Inflammatory macrophage (primary cell): ENCODE results near the gene BBOX1.
"Not testable (repeated sequence)": the region's sequence is repeated elsewhere in the genome, so short reads cannot be mapped to it uniquely, and the experiment has no call there.

Experiments
- DNase-seq, 2 donors: peaks; one replicate each; pipeline ENCODE4 v3.0.0-alpha.2; 2020 to 2022

The BBOX1 gene

DNA sequence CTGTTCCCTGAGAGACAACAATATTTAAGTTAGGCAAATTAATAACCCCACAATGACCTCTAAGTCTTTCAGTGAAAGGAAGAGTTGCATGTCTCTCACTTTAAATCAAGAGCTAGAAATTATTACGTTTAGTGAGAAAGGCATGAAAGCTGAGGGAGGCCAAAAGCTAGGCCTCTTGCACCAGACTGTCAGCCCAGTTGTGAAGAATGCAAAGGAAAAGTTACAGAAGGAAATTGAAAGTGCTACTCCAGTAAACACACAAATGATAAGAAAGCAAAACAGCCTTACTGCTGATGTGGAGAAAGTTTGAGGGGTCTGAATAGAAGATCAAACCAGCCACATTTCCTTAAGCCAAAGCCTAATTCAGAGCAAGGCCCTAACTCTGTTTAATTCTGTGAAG is 45.0 kb downstream of the BBOX1 start:
- DNase-seq: no peak

DNA sequence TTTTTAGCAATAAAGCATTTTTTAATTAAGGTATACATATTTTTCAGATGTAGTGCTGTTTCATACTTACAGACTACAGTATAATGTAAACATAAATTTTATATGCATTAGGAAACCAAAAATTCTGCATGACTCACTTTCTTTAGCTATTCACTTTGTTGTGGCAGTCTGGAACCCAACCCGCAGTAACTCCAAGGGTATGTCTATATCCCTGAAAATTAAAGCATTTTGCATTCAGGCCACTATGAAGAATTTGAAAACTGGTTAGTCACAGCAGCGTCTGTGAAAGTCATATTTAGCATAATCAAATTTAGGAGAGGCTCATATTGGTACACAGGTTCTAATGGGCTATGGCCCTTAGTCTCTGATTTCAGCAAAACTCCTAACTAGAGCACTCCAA is 46.8 kb downstream of the BBOX1 start:
- DNase-seq: no peak

DNA sequence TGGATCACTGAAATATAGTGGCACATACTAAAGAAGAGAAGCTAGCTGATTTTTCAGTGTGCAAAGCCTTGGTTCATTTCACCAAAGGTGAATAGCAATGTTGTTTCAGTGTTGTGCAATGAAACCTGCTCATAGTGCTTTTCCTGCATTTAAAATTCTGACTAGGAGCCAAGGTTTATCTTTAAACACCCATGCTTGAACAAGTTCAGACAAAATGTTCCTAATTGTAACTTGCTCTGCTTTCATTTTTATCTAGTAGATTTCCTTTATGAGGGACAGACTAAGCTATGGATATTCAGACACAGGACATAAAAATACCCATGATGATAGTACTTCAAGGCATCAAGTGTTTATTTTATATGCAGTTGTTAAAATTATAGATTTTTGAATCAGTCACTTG is 47.7 kb downstream of the BBOX1 start:
- no peak for DNase-seq

DNA sequence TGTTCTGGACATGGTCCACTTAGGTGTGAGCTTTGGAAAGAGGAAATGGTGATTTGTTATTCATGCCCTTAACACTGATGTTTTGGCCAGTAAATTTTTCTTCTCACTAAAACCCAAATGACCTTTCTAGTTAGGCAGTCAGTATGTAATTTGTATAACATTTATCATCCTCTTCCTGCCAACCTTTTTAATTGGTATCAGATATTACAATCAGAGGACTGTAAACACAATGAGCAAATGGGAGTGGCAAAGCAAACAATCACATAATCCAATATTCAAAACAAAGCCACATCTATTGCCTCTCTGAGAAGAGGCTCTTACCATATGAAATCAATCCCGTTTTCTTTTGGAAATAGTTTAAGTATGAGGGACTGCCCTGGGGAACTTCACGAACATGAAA is 49.1 kb downstream of the BBOX1 start:
- DNase-seq: no peak

DNA sequence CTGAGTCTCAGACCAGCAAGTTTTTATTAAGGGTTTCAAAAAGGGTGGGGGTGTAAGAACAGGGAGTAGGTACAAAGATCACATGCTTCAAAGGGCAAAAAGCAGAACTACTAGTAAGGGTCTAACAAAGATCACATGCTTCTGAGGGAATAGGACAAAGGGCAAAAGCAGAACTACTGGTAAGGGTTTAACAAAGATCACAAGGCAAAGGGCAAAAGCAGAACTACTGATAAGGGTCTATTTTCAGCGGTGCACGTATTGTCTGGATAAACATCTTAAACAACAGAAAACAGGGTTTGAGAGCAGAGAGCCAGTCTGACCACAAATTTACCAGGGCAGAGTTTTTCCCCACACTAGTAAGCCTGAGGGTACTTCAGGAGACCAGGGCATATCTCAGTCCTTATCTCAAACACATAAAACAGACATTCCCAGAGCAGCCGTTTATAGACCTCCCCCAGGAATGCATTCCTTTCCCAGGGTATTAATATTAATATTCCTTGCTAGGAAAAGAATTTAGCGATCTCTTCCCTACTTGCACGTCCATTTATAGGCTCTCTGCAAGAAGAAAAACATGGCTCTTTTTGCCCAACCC is 49.8 kb downstream of the BBOX1 start:
- DNase-seq: not testable (repeated sequence)

DNA sequence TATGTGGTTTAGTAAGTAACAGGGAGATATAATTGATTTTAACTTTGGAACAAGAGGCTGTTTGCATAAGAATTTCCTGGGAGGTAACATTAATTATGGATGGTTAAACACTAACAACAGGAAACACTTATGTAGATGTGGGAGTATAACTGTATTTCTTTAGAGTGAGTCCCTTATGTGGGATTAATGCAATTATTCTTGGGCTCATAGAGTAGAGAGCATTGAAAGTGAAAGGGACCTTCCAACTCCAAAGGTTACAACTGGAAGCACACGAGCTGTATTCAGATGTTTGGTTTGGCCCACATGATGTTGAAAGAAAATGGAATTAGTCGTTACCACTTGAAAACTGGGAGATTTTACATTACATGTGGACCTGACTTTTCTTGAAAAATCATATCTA is 53.5 kb downstream of the BBOX1 start:
- DNase-seq: no peak

DNA sequence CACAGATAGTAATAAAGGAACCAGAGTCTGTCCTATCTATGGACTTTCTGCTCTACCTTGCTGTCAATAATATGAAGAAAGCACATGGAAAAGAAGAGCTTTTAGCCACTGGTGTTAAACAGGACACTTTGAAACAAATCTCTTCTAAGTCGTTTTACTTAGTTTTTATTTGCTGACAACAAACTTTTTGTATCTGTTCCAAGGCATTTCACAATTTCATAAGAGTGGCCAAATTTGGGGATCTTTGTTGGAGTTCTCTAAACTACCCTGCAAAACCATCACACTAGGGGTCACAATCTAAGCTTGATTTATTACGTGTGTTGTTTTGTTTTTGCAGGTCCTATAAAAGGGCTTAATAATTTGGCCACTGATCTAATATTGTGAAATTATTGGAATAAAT is 54.4 kb downstream of the BBOX1 start:
- DNase-seq: no peak

DNA sequence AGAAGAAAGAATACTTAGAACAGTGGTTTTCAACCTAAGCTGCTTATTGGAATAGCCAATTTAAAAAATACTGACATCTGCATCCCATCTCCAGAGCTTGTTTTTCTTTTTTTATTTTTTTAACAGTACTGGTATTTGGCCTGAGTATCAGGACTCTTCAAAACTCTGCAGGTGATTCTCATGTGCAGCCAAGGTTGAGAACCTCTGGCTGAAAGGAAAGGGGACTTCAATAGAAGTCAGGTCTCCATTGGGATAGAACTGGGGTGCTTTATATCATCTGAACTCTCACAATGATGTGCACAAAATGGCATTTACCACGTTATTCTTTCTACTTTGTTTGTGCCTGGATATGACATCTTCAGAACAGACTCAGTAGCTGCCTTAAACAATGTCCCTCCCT is 55.3 kb downstream of the BBOX1 start:
- DNase-seq: no peak

DNA sequence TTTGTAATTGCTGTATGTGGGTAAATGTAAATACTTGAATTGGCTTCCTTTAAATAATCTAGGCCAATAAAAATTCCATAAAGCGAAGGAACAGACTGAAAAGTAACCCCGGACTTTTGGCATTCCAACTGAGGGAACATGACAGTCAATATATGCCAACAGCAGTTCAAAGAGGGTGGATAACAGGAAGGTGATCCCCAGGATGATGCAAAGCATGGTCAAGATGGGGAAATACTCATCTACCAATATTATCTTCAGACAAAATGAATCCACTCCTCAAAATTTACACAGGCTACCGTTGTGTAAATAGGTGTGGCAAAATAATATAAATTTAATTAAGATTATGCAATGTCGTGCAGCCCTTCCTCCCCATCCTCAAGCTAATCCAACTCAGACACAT is 56.9 kb downstream of the BBOX1 start:
- no peak for DNase-seq

DNA sequence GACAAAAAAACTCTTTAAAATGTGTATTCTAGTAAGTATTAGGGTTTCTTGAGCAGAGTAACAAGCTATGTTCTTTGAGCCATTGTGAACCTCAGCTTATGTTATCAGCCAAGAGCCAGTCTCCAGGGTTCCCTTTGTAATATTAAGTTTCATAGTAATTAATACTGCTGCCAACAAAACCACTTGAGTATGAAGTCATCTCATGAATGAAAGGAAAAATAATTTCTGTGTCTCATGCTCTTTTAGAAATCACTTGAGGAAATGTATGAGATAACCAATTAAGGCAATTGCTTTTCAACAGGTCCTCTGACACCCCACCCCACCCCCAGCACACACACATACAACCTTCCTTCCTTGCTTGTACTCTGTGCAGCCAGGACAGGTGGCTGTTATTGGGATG is 59.9 kb downstream of the BBOX1 start:
- DNase-seq: no peak

DNA sequence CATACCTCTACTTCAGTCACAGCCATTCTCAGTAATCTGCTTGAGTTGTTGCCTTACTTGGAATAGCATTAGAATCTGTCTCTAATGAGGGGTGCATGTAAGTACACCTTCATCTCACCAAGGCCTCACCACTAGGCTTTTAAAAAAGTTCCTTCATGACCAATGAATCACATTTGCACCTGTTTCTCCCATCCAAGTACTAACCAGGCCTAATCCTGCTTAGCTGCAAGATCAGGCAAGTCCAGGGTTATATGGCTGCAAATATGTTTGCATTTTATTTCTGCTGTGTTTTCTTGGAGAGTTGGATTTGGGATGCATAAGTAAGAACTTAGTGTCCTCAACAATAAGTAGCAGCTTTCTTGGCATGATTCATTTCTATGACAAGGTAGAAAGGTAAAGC is 66.9 kb downstream of the BBOX1 start:
- DNase-seq: no peak

DNA sequence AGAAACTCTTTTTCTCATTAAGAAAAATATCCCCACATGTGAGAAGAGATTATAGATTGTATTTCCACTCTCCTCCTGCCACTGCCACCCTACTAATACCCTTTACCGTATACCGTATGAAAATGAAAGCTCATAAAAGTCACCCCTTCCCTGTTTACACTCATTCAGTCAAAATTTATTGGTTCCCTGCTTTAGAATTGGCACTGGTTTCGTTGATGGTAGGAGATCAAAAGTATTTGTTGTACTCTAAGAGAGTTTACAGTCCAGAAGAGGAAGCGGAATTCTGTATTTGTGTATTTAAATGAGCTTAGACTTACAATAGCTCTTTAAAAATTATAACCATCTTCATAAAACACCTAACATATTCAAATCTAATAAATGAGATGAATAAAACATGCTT is 68.2 kb downstream of the BBOX1 start:
- no peak for DNase-seq

DNA sequence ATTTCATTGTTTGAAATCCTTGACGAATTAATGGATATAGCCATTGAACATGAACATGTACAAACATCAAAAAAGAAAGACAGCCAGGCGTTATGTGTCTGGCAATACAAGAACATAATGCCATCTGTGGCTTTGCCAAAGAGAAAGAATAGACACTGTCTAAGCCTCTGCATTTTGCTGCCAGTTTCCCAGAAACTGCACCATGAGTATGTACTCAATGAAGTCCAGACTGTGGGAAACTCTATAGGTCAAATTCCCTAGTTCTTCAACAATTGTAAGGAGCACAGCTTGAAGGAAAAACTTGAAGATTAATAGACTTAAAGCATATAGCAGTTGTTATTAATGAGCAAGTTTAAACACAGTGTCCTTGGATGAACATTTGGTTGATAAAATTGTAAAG is 71.3 kb downstream of the BBOX1 start:
- no peak for DNase-seq

DNA sequence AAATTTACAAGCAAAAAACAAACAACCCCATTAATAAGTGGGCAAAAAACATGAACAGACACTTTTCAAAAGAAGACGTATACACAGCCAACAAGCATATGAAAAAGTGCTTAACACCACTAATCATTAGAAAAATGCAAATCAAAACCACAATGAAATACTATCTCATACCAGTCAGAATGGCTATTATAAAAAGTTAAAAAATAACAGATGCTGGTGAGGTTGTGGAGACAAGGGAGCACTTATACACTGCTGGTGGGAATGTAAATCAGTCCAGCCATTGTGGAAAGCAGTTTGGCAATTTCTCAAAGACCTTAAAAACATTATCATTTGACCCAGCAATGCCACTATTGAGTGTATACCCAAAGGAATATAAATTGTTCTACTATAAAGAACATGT is 72.3 kb downstream of the BBOX1 start:
- no peak for DNase-seq

DNA sequence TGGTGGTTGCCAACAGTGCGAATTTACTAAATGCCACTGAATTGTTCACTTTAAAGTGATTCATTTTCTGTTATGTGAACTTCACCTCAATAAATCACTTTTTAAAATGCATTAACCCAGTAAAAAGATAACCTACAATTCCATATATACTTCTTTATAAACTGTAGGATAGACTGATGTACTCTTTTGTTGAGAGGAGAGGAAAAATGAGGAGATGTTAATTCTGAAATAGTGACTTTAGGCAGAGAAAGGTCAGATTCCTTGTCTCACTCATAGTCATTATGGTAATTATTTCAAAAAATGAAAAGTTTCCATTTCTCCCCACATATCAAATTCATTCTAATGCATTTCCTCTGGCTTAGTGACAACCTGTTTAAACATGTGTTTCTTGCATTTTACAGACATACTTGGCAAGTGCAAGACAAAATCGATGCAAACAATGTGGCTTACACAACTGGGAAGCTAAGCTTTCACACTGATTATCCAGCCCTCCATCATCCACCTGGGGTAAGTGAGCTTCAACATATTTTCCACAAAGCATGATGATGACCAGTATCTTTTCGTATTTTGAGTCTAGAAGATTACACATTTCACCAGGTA is 74.5 kb downstream of the BBOX1 start:
- DNase-seq: no peak

DNA sequence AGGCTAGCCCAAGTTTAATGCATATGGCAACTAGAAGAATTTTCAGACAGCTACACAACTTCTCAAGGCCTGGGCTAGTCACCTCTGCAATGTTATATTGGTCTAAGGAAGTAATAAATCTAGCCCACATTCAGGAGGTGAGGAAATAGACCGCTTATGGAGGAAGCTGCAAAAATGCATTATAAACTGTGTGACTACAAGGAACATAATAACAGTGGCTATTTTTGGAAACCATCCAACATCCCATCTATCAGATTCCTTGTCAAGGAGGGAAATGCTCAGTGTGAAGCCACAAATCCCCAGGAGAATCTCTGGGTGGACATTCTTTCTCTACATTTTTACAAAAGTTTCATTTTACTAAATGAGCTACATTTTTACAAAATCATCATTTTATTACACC is 76.1 kb downstream of the BBOX1 start:
- DNase-seq: no peak

DNA sequence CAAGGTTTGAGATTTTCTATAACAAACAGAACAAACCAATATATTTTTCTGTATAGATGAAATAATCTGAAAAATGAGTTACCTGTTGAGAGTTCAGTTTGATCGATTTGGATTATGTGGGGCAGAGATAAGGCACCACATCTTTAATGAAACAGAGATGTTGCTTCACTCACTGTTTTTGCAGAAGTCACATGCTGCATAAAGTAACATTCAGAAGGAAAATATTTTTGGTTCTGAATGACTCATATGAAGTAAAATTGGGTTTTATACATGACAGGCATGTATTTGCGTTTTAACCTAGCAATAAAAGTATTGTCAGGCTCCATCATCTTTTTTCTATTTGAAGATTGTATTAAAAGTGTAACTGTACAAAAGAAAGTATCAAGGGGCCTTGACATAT is 77.8 kb downstream of the BBOX1 start:
- no peak for DNase-seq

DNA sequence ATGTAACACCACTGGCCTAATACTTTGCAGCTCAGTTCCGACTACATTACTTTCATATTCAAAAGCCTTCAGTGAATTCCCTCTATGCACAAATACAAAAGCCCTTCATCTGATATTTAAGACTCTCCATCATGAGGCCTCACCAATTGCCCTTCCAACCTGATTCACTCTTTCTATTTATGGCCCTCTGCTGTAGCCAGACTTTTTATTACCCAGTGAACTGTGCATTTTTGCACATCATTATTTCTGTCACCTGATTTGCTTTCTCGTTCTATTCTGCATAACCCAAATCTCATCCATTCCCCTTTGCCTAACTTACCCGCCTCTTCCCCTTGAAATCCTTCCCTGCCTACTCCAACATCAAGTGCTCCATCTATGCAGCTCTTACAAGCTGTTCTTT is 78.3 kb downstream of the BBOX1 start:
- DNase-seq: no peak

DNA sequence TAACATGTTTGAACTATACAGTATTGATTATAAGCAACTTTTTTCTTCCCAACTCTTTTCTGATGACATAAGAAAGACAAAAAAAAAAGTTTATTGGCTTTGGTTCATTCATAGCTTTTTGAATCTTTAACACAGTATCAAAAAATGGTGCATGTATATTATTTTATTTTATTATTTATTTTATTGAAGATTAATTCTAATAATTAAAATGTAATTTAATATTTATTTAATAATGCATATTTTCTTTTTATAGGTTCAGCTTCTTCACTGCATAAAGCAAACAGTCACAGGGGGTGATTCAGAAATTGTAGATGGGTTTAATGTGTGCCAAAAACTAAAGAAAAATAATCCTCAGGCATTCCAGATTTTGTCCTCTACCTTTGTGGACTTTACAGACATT is 78.8 kb downstream of the BBOX1 start:
- DNase-seq: no peak

DNA sequence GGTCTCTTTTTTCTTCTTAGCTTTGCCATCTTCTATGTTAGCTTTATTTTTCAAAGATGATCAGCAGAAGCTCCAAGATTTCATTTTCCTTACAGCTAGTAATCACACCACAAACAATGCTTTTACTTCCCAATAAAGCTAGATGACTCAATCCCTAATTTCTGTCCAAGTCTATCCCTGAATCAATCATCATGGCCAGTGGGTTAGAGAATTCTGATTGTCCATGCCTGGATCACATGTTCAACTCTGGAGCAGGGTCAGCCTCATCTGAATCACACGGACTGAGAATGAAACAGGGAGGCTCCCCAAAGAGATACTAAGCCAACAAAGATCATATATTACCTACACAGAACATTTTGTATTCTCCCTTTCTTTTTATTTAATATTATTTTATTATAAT is 79.6 kb downstream of the BBOX1 start:
- no peak for DNase-seq

DNA sequence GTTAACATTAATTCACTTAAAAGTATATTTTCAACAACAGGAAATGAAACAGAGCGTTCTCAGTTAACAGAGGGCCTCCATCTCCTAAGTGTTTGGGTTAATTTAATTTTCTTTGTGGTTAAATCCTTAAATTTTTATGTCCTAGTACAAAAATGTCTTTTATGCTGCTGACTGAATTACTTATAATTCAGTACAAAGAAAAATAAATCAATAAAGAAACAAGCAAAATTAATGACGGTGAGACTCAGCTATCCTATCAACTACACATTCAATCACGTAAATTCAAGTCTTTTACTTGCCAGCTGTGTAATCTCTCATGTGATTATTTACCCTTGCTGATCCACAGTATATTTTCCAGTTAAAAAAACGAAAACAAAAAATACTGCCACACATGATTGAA is 81.4 kb downstream of the BBOX1 start:
- DNase-seq: no peak

DNA sequence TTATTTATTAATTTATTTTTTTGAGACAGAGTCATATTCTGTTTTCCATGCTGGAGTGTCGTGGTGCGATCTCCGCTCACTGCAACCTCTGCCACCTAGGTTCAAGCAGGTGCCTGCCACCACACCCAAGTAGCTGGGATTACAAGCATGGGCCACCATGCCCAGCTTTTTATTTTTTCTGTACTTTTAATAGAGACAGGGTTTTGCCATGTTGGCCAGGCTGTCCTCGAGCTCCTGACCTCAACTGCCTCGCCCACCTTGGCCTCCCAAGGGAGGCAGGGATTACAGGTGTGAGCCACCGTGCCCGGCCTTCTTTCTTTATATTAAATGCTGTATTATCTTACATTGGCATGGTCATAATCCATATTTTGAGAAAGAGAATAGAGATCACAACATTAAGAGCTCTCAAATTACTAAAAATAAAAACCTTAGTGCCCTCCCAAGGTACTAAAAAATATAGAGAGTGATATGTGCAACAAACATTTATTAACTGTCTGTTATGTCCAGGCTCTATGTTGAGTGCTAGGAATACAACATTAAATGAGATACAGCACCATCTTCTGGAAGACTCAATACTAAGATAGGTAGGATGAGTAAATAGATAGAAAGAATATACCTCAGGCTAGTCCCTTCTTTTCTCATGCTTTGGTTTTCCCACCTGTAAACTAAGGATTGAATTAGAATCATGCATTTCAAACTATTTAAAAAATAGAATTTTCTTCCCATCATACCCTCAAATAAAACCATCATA is 84.1 kb downstream of the BBOX1 start:
- no peak for DNase-seq

DNA sequence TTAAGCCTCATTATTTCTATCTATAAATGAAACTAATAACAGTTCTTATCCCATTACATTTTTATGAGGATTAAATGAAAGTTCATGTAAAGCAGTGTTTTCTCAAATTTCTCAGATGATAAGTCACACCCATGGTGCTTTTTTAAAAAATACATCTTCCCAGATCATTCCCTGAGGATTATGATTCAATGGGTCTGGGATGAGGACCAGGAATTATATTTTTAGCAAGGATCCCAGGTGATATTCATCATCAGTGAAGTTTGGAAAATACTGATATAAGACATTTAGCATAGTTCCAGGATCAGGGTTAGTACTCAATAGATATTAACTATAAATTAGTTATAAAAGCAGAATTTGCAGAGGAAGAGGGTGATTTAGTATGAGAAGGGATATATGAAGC is 89.1 kb downstream of the BBOX1 start:
- DNase-seq: no peak

DNA sequence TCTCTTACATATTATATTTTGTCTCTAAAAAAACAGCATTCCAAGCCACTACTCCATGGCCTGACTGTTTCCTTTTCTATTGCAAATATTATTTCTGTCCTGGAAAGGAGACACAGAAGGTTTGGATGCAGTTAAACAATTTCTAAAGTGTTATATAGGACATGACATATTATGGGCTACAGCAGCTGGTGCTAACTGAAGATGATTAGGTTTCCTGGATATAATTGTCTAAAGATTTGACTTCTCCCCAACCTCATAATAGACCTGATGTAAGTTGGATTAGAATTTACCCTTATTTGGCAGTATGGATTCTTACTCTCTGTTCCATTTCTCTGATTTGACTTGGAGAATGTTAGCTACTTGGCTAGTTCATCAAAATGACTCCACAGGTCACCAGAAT is 90.2 kb downstream of the BBOX1 start:
- DNase-seq: no peak

DNA sequence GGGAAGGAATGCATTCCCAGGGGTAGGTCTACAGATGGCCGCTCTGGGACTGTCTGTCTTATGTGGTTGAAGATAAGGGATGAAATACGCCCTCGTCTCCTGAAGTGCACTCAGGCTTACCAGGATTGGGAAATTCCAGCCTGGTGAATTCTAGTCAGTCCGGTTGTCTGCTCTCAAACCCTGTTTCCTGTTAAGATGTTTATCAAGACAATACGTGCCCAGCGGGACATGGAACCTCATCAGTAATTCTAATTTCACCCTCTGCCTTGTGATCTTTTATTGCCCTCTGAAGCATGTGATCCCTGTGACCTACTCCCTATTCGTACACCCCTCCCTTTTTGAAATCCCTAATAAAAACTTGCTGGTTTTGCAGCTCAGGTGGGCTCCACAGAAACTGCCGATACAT is 95.3 kb downstream of the BBOX1 start:
- not testable (repeated sequence) for DNase-seq
